Measurements from ENCODE around the gene PPIE. TPM values are rescaled to one million over a fixed set of nuclear protein-coding genes. Genes with fewer than 3 reads are reported as not detected.

The PPIE gene
- total and polyA plus RNA-seq, 2 of the 4 experiments (the other 2 are of a cell fraction): 40.9 to 68.1 TPM

GRCh38 chr1:39713557-39713956 lies 25.1 kb upstream of the PPIE start:
- no TSS peak for BruUV-seq (replicated peaks)
- H3K79me1 ChIP-seq (ENCODE audit: low read depth in 1 of 2, low read length in 2 of 2): no peaks in the 10 kb centered on the region
- H3K27ac ChIP-seq (ENCODE audit: insufficient read depth, low read length): no peak overlapping the region
- no peaks in the 10 kb centered on the region for H3K4me1 ChIP-seq (ENCODE audit: control insufficient read depth, insufficient read depth, low read length)
- dilution Hi-C loops (cut with HindIII; ENCODE audit: low sequenced_read_pairs, unreplicated experiment) (no loop called here), intact Hi-C loops (cut with micrococcal nuclease) (loop anchor here (5.0 kb wide), 1 partner anchor 41 kb away; the partner anchor contains the start of gene NT5C1A), in situ Hi-C loops (cut with MboI; ENCODE audit: low sequenced_read_pairs) (loop anchor here (10.0 kb wide), 2 partner anchors 119 to 209 kb away; no protein-coding TSS in a partner anchor)
- DNase-seq: no peak
- ATAC-seq (ENCODE audit: low read depth): no peak
- no peak overlapping the region for H2AFZ ChIP-seq (replicated peaks; ENCODE audit: low read length, poor library complexity)
- H3K4me2 ChIP-seq (ENCODE audit: low read depth, low read length): no peak overlapping the region
- no peak overlapping the region for H3K23ac ChIP-seq (ENCODE audit: low read depth, low read length)
- no peaks in the 10 kb centered on the region for H3K36me3 ChIP-seq (ENCODE audit: control insufficient read depth, insufficient read depth, low read length)
- H3K9me3 ChIP-seq (ENCODE audit: control insufficient read depth, insufficient read depth, low read length): no peaks in the 10 kb centered on the region; the same call in 1 of the 2 replicates
- WGBS, 2 experiments (ENCODE audit: extremely low coverage in 2 of 2, insufficient read length in 1 of 2): 76% methylated on average over 5 of the region's 5 CpGs; no CpG with 5 or more reads in 1 of the 2 experiments
- TF ChIP-seq MXI1 (IDR thresholded peaks at IDR 0.05; ENCODE audit: borderline replicate concordance, low read depth, low read length) (no peak), CEBPB (IDR thresholded peaks at IDR 0.05; ENCODE audit: low read depth, low read length) (no peak), RCOR1 (IDR thresholded peaks at IDR 0.05; ENCODE audit: insufficient replicate concordance, low read length) (no peak), CHD1 (IDR thresholded peaks at IDR 0.05; ENCODE audit: low read depth, low read length) (no peak), RFX5 (IDR thresholded peaks at IDR 0.05; ENCODE audit: low read depth, low read length) (no peak), FOS (IDR thresholded peaks at IDR 0.05; ENCODE audit: low read depth, low read length) (no peak), MAFK (IDR thresholded peaks at IDR 0.05; ENCODE audit: low read depth, low read length) (no peak), RAD21 (IDR thresholded peaks at IDR 0.05; ENCODE audit: low read length) (no peak), MAZ (IDR thresholded peaks at IDR 0.05; ENCODE audit: borderline replicate concordance, low read depth, low read length) (no peak), POLR2A (IDR thresholded peaks at IDR 0.05; ENCODE audit: low read depth, low read length) (no peak), NFE2L2 (IDR thresholded peaks at IDR 0.05; ENCODE audit: low read depth, low read length) (no peak), SMC3 (IDR thresholded peaks at IDR 0.05; ENCODE audit: low read depth, low read length) (no peak)
- TF ChIP-seq, protein P1, sequence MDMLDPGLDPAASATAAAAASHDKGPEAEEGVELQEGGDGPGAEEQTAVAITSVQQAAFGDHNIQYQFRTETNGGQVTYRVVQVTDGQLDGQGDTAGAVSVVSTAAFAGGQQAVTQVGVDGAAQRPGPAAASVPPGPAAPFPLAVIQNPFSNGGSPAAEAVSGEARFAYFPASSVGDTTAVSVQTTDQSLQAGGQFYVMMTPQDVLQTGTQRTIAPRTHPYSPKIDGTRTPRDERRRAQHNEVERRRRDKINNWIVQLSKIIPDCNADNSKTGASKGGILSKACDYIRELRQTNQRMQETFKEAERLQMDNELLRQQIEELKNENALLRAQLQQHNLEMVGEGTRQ (IDR thresholded peaks at IDR 0.05; ENCODE audit: low read depth, low read length): no peak
- CTCF ChIA-PET: interaction anchor here (2.0 kb wide), 1 partner anchor 107 kb away, joined by 5 read pairs; no protein-coding TSS in a partner anchor
- H3K4ac ChIP-seq (ENCODE audit: low read depth, low read length): no peak overlapping the region
- H4K20me1 ChIP-seq (ENCODE audit: insufficient read depth, low read length): no peaks in the 10 kb centered on the region
- no peak overlapping the region for H2BK15ac ChIP-seq (ENCODE audit: low read depth, low read length)
- H3K9ac ChIP-seq (ENCODE audit: low read depth, low read length): no peak overlapping the region
- H4K8ac ChIP-seq (ENCODE audit: low read depth in 2 of 2, low read length in 2 of 2): no peak overlapping the region
- H4K5ac ChIP-seq (ENCODE audit: low read depth, low read length): no peak overlapping the region
- H2BK5ac ChIP-seq (ENCODE audit: low read depth, low read length, poor library complexity, severe bottlenecking): no peak overlapping the region
- POLR2A ChIA-PET (ENCODE audit: unreplicated experiment): no interaction called here
- H2AK5ac ChIP-seq (ENCODE audit: low read depth, low read length): no peak overlapping the region
- H3K9me1 ChIP-seq (ENCODE audit: insufficient read depth, low read length): no peaks in the 10 kb centered on the region
- no peak overlapping the region for H3K14ac ChIP-seq (replicated peaks; ENCODE audit: low read depth, low read length)
- no peak overlapping the region for H2BK20ac ChIP-seq (ENCODE audit: low read depth, low read length)
- H4K91ac ChIP-seq (ENCODE audit: insufficient read depth, low read depth, low read length): no peak overlapping the region
- H3K56ac ChIP-seq (ENCODE audit: extremely low read depth, insufficient read depth, low read length): no peak overlapping the region
- no peak overlapping the region for H3K18ac ChIP-seq (ENCODE audit: low read depth, low read length)
- H2BK120ac ChIP-seq (ENCODE audit: low read depth, low read length): no peak overlapping the region
- no peak overlapping the region for H3K4me3 ChIP-seq (ENCODE audit: insufficient read depth, low read depth, low read length)
- H3K27me3 ChIP-seq (ENCODE audit: control insufficient read depth, insufficient read depth, low read length): peaks cover 68% of the 10 kb centered on the region
- H2AK9ac ChIP-seq (replicated peaks; ENCODE audit: low read depth, low read length, poor library complexity): no peak overlapping the region

Data from IMR-90 (cell line).